Gastrocnemius medialis (tissue), 4 donors: ENCODE results near the gene RAB11A.

Experiments used
- POLR2A ChIP-seq, 2 donors: fragments of 450-650 bp; IDR thresholded peaks; one replicate each; pipeline ENCODE4 v1.6.1; 2017; ENCODE audit warnings: antibody characterized with exemption in 2 of 2, mild to moderate bottlenecking in 2 of 2, moderate library complexity in 2 of 2
- TF ChIP-seq, protein P1 (sequence below), 5 experiments: fragments of 450-650 bp in 3 of 5; fragments of 200-600 bp in 2 of 5; sonication (generic) in 2 of 5; IDR thresholded peaks in 4 of 5; conservative IDR thresholded peaks in 1 of 5; 1 replicate in 4 of 5; 2 replicates in 1 of 5; pipeline ENCODE4 v1.5.1; 2016 to 2019; ENCODE audit warnings: antibody characterized with exemption in 5 of 5, mild to moderate bottlenecking in 3 of 5, moderate library complexity in 3 of 5

DNA sequence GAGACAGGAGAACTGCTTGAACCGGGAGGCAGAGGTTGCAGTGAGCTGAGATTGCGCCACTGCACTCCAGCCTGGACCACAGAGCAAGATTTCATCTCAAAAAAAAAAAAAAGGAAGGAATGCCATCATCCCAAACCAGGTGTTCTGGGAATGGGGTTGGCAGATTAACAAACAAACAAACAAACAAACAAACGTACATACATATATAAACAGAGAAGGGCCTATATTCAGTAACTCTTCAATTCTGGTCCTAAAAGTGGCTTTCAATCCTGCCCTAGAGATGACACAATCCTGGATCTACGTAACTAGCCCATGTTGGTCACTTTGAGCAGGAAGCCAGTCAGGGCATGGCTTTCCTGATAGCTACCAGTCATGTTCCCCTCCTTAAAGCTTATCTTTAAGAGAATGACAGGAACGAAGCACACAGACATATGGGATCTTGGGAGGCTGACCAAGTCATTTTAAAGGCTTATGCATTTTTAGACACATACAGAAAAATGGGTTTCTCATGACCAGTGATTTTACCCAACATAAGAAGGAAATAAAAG lies 29.9 kb upstream of the RAB11A start:
- TF ChIP-seq, protein P1, sequence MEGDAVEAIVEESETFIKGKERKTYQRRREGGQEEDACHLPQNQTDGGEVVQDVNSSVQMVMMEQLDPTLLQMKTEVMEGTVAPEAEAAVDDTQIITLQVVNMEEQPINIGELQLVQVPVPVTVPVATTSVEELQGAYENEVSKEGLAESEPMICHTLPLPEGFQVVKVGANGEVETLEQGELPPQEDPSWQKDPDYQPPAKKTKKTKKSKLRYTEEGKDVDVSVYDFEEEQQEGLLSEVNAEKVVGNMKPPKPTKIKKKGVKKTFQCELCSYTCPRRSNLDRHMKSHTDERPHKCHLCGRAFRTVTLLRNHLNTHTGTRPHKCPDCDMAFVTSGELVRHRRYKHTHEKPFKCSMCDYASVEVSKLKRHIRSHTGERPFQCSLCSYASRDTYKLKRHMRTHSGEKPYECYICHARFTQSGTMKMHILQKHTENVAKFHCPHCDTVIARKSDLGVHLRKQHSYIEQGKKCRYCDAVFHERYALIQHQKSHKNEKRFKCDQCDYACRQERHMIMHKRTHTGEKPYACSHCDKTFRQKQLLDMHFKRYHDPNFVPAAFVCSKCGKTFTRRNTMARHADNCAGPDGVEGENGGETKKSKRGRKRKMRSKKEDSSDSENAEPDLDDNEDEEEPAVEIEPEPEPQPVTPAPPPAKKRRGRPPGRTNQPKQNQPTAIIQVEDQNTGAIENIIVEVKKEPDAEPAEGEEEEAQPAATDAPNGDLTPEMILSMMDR (IDR thresholded peaks at IDR 0.05 in 4 of 5, conservative IDR thresholded peaks at IDR 0.05 in 1 of 5) = no peak
- TF ChIP-seq POLR2A (IDR thresholded peaks at IDR 0.05) = no peak
